K562 treated with DMSO at 1 percent for 24 hours (cell line): ENCODE measurements around the gene GCKR. TPM values are rescaled to one million over a fixed set of nuclear protein-coding genes. Genes with fewer than 3 reads are reported as not detected.

ENCODE experiments used
- total RNA-seq: library from RNA; unstranded; fragments of 300-600 nt; gene quantifications from 2 replicates; pipeline ENCODE4 v1.2.3, GENCODE V29; 2022; ENCODE audit warnings: low read depth; ENCODE audit not compliant: insufficient read depth

Gene GCKR
- total RNA-seq = 0.52 TPM in 1 of 2 replicates, not detected in the other

GRCh38 chr2:27496357-27497287 lies at the start of gene GCKR:
Gene GCKR, plus strand, starts transcription at chr2:27496839. Its CDS starts 66 bp downstream, at chr2:27496905.

GRCh38 chr2:27489498-27490397 lies 6.9 kb upstream of the GCKR start, which contains the start of gene IFT172:
Gene IFT172, minus strand, starts transcription at chr2:27489743. Its CDS starts 90 bp downstream, at chr2:27489653.

GRCh38 chr2:27494944-27495554 lies 1.6 kb upstream of the GCKR start, which contains the start of gene FNDC4:
Gene FNDC4, minus strand, starts transcription at chr2:27495200. Its CDS starts 521 bp downstream, at chr2:27494679.

Other genes with a start within 250 kb of the GCKR start
- gene SLC30A3, start 233.8 kb upstream of the GCKR start, total RNA-seq = 2.3 and 2.8 TPM in 2 replicates
- gene DNAJC5G, start 221.4 kb upstream of the GCKR start, total RNA-seq = 0.30 TPM in 1 of 2 replicates, not detected in the other
- gene TRIM54, start 214.4 kb upstream of the GCKR start, total RNA-seq = not detected in 2 replicates
- 5.5 and 11.2 TPM in 2 replicates for gene UCN, start 188.4 kb upstream of the GCKR start, total RNA-seq
- gene MPV17, start 173.7 kb upstream of the GCKR start, total RNA-seq = 64.7 and 77.2 TPM in 2 replicates
- 48.9 and 53.5 TPM in 2 replicates for gene GTF3C2, start 140.1 kb upstream of the GCKR start, total RNA-seq
- gene EIF2B4, start 126.5 kb upstream of the GCKR start, total RNA-seq = 60.9 and 61.9 TPM in 2 replicates
- 89.8 and 91.5 TPM in 2 replicates for gene SNX17, start 126.2 kb upstream of the GCKR start, total RNA-seq
- 16.2 and 19.4 TPM in 2 replicates for gene ZNF513, start 116.1 kb upstream of the GCKR start, total RNA-seq
- gene PPM1G, start 87.2 kb upstream of the GCKR start, total RNA-seq = 120 and 121 TPM in 2 replicates
- 68.5 and 71.1 TPM in 2 replicates for gene NRBP1, start 68.2 kb upstream of the GCKR start, total RNA-seq
- 2.4 and 3.1 TPM in 2 replicates for gene KRTCAP3, start 54.5 kb upstream of the GCKR start, total RNA-seq
- 11.7 and 13.2 TPM in 2 replicates for gene IFT172, start 7.1 kb upstream of the GCKR start, total RNA-seq
- 26.3 and 28.8 TPM in 2 replicates for gene FNDC4, start 1.6 kb upstream of the GCKR start, total RNA-seq
- 27.7 and 28.1 TPM in 2 replicates for gene ZNF512, start 86.2 kb downstream of the GCKR start, total RNA-seq
- 3.1 and 6.8 TPM in 2 replicates for gene CCDC121, start 132.2 kb downstream of the GCKR start, total RNA-seq
- gene GPN1, start 132.2 kb downstream of the GCKR start, total RNA-seq = 38.7 and 40.3 TPM in 2 replicates
- gene SUPT7L, start 166.8 kb downstream of the GCKR start, total RNA-seq = 29.6 and 32.2 TPM in 2 replicates
- gene SLC4A1AP, start 167.1 kb downstream of the GCKR start, total RNA-seq = 34.2 and 36.1 TPM in 2 replicates